Measurements from ENCODE around the gene TSPAN18.

TSPAN18 gene

DNA sequence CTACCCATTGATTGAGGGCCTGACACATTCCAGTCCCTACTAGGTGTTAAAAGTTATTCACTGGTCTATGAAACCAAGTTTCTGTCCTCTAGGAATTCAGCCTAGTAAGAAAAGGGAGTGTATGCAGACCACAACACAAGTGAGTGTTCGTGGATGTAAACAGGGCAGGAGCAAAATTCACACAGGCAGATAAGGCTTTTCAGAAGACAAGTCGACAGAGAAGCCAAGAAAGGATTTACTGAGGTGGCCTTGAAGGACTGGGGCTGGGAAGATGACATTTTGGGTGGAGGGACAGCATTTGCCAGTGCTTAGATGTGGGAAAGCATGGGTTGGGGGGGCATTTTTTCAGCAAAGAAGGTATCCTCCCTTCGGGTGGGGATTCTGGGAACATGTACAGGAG, 76.2 kb downstream of the TSPAN18 start:
- DNase-seq = no peak

DNA sequence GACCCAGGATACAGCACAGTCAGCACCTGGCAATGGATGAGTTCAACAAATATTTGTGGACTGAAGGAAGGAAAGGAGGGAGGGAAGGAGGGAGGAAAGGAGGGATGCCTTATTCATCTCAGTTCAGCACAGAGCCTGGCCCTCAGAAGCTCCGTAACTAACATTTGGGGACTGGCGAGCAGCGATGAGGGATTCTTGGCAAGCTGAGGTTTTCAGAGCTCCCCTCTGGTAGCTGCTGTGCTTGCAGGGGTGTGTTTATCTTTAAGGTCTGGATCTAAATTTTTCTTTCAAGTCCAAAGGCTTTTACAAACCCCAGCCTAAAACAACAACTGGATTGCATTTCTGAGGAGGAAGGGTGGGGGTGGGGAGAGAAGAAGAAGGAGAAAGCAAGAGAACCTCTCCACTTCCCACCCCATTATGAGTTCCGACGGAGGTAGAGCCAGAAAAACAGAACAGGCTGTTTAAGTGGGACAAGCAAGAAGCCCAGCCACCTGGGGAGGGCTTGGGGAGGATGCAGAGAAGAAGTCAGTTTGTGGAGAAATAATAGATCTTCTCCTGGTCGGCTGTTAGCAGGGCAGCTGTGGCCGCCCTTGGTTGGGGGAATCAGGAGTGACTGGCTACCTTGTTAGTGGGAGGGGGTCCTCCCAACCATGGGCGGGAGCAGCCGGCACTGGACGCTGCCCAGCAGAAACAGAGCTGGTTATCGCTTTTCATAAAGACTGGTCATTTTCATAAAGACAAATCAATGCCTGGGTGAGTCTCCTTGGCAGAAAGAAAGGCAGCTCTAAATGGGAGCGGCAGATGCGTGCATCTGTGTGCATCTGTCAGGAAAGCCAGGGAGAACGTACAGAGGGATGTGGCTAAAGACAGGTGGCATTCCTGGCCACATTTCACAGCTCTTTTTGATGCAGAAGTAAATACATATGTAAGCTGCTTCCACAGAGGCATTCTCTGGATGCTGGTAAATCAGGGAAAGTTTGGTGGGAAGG, 78.0 kb downstream of the TSPAN18 start:
- DNase-seq = no peak

DNA sequence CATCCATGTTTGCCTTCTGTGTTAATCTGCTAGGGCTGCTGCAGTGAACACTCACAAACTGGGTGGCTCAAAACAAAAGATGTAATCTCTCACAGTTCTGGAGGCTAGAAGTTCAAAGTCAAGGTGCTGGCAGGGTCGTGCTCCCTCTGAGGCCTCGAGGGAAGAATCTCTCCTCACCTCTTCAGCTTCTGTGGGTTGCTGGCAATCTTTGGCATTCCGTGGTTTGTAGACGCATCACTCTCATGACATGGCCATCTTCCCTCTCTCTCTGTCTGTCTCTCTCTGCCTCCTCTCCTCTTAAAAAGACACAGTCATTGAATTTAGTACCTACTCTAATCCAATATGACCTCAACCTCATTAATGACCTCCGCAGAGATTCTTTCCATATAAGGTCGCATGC, 78.8 kb downstream of the TSPAN18 start:
- no peak for DNase-seq

DNA sequence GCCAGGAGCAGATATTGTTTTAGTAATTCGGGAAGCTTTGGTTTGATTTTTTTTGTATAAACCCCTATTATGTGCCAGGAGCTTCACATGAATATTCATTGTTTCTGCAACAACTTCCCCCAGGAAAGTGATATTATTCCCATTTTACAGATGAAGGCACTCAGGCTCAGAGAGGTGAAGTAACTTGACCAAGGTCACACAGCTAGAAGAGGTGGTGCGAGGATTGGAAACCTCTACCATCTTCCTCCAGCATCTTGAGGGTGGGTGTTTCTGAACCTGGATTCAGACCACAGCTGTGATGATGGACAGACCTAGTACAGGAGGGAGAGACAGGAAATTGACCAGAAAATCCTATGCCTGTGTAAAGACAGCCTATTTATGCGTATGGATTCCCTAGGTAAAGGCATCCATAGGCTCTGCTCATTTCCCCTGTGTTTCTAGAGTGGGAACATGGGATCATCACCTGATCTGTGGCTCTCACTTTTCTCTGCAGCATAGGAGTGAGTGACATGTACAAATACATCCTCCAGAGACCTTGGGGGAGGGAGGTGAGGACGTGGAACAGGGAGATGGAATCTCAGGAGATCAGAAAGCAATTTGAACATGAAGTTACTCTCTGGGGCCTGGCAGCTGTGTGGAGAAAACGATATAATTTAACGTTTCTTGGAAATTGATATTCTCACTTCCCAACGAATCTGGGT, 81.4 kb downstream of the TSPAN18 start:
- no peak for DNase-seq

DNA sequence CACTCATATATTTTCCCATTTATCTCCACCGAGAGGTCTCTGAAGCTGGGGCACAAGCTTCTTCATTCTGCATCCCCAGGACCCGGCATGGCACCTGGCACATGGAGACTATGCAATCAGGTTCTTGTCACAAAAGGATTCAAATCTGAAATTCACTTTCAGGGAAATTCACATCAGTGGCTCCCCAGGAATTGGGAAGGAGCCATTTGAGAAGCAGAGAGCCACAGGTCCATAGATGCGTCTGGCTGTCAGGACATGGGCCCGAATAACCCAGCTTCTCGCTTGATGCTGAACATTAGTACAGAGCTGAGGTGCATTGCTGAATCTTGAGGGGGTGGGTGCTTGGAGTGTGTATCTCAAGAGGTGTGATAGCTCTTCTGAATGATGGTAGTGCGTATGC, 82.5 kb downstream of the TSPAN18 start:
- no peak for DNase-seq

DNA sequence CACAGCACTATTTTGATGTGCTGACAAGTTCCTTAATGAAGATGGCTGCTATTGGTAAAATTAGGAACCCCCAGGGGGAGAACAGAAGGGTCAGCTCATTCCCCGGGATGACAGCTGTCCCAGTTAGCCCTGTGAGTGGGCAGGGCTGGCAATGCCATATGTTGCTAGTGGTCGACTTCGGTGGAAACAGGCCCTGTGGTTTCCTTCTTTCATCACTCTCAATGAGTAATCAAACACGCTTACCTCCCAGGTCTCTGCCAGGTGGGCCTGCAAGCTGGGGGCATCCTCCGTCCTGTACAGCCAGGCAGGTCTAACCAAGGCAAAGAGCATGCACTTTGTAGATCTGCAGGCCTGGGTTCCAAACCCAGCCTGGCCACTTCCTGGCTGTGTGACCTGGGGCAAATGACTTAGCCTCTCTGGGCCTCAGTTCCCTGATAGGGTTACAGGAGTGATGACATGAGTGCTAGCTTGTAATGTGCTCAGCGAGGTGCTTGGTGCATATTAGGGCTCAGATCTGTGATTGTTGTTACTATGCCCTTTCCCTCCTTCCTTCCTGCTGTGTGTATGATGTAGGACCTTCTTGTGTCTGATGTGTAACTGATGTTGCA, 85.2 kb downstream of the TSPAN18 start:
- no peak for DNase-seq

DNA sequence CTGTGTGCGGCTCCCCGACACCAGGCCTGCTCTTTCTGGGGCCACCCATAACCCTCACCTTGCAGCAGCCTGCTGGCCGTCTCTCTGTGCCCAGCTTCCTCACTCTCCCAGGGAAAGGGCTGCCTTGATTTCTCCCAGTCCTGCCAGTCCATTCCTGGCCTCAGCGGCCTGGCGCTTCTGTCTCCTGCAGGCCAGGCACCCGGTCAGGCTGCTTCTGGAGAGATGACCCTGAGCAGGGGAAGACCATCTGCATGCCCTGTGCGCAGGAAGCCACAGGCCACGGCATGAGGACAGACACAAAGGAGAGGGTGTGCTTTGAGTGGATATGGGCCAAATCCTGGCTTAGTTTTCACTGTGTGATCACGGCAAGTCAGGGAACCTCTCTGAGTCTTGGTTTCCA, 86.2 kb downstream of the TSPAN18 start:
- no peak for DNase-seq

DNA sequence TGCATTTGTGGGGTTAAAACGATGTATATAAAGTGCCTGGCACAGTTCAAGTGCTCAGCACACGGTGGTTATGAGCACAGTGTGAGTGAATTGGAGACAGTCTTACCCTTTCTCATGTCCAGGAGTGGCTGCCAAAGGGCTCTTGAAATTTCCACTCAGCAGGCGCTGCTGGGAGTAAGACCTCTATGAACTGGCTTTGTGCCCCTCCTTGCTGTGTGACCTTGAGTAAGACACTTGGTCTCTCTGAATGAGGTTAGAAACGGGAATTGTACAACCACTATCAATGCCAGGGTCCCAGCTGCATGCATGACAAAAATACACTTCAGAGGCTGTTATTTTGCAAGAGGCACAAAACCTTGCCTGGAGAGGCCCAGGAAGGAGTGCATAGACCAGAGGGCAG, 86.6 kb downstream of the TSPAN18 start:
- DNase-seq = no peak

DNA sequence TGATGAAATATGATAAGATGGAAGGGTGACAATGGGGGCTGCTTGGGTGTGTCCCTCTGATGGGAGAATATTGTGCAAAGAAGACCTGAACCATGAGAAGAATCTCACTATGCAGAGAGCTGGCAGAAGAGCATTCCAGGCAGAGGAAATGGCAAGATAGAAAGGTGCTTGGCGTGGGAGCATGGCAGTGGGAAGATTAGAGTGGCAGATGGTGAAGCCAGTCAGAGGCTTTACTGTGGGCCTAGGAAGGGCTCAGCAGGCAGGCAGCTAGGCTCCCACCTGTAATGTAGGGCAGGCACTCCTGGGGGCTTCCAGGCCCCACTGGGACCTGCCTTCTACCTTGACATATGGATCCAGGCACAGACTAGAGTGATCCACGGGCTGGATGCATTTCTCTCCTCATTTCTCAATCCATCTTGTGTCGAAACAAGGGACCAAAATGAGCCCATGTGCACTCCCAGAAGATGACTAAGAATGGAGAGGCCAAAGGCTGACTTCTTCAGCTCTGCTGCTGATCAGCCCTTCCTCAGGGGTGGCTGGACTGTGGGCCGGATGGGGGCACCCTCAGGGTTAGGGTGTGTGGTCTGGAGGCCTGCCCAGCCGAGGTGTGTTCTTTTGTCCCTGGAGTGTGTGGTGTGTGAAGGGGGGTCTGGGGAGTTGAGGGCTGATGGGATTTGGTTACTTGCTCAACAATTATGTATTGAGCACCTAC, 88.3 kb downstream of the TSPAN18 start:
- DNase-seq = no peak

DNA sequence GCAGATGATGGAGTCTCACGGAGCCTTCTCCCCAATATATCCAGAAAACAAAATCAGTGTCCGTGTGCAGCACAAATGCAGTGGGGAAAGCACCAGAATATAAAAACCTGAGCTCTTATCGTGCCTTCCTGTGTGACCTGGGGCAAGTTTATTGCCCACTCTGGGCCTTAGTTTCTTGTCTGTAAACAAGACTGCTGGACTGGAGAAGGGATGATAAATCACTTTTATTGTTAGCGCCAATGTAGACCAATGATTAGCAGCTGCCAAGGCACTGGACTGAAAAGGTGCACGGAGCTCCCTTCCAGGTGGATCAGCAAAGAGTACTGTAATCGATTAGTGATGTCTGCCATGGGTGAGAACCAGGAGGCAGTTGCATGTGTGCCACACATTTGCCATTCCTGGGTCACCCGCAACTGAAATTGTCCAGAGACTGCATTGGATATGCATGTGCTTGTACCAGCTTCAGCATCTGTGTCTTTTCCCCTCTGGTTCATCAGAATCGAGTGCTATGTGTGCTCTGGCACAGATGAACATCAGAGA, 89.2 kb downstream of the TSPAN18 start:
- no peak for DNase-seq

DNA sequence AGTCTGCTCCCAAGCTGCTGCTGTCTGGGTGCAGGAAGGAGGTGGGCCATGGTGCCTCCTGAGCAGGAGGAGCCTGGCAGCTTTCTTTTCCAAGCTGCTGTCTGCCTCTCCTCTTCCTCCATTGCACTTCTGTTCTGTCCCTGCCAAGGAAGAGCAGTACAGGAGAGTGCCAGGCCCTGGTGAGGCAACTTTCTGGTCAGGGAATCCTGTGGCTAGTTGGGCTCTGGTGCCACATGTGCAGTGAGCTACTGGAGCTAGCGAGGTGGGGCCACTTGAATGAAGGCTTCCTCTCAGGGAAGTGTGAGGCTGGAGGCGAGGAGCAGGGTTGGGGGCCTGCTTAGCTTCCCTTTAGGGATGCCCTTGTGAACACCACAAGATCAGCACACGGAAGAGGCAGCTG, 90.0 kb downstream of the TSPAN18 start:
- no peak for DNase-seq

DNA sequence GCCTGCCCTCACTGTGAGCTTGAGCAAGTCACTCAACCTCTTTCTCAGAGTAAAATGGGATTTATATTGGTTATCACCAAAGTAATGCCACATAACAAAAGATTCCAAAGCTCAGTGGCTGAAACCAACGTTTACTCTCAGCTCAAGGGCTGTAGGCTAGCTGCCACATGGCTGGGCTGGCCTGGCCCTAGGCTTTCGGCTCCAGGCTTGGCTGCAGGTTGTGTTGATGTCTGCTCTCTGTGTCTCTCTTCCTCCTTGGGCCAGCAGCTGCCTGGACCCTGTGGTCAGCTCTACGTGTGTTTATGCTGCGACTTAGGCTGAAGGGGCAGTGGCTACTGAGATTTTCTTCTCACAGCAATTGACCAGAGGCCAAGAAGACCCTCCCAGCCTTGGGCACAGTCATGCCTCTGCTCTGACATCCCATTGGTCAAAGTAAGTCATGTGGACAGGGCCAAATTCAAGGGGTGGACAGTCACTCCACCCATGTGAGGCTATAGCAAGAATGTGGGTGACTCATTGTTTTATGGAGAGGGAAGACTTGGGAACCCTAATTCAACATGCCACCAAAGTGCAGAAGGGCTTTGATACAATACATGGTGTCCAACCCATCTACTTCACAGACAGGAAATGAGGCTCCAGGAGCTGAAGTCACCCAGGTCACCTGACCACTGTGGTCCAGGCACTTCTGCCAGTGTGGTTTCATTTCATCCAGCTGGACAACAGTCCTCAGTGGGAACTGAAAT, 90.6 kb downstream of the TSPAN18 start:
- no peak for DNase-seq

DNA sequence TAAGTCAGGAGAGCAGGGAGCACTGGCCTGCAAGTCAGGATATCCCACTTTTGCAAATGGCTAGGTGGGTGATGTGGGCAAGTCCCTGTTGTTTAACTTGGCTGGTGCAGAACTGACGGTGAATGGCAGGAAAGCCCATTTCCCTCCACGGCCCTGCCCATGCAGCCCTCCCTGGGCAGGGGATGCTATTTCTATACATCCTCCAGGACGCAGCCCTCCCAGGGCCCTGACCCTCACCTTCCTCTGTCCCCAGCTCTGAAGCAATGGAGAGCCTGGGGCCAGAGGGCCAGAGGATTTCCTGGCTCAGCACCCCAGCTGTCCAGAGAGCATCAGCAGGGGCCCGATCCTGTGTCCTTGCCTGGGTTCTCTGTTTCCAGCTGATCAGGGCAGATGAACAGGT, 91.3 kb downstream of the TSPAN18 start:
- no peak for DNase-seq

DNA sequence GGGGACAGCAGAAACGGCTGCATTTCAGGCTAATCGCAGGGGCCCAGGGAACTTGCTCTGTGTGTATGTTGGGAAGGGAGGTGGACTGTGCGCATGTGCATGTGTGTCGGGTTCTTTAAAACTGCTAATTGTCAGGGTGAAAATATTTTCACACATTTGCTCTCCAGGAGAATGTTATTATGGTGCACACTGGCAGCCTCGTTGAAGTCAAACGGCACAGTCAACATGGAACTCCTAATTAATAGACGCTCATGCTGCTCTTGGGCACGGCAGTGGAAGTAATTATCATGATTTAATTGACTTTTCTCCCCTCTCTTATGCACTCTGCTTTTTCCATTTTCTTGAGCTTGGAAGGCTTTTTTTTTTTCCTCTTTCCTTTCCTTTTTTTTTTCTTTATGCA, 92.6 kb downstream of the TSPAN18 start:
- no peak for DNase-seq

DNA sequence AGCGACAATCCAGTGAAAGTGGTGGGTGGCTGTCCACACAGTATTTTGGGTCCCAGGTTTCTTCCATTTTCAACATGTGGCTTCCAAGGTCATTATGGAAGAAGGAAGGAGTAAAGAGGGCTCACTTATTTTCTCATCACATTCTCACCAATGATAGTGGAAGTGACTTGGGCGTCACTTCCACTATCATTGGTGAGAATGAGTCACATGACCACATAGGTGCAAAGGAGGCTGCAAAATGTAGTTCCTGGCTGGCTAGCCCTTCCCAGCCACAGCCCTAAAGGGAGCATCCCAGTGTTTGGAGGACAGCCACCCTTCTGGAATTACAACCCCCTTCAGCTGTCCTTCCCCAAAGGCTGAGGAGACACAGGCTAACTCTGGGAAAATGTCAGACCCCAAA, 95.6 kb downstream of the TSPAN18 start:
- no peak for DNase-seq

DNA sequence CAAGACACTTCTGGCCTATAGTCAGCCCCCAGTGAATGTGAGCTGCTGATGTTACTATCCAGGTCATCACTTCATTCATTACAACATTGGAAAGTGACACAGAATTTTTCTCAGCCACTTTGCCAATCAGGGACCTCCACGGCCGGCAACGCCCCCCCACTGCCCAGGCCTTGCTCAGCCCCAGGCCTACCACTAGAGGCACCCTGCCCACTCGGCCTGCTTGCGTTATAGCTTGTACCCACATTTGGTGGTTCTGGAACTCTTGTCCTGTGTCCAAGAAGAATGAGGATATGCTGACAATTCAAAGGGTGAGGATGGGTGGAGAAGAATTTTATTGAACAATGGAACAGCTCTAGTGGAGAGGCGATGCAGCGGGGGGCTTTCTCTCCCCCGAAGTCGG, 96.2 kb downstream of the TSPAN18 start:
- no peak for DNase-seq

DNA sequence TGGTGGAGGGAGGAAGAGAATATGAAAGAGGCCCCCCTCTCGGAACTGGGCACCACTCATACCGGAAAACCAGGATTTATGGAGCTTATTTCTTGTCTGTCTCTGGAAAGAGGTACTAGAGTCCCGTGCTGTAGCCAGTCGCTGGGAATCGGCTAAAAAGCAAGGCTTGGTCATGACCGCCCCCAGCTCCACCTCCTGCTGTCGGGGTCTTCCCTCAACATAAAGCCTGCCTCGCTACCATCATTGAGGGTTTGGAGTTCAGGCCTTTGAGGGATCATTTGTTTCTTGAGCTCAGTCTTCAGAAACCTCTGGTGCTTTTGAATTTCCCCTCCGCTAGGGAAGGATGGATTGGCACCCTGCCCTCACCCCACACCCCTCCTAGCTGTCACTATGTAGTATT, 97.1 kb downstream of the TSPAN18 start:
- no peak for DNase-seq

DNA sequence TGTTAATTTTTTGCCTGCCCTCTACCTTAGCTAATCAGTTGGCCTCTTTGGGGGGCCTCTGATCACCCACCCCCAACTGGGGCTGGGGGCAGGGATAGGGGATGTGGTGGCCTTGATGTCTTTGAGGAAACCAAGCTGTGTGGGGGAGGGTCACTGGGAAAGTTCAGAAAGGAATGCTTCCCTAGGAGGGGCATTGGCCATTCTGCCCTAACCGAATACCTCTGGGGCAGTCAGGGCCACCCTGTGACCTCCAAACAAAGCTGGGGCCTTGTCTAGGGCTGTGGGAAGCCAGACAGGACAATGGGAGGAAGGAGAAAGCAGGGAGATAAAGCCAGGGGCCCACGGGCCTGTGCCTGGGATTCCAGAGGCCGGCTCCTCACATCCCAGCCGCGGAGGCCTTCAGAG, 97.5 kb downstream of the TSPAN18 start:
- no peak for DNase-seq

DNA sequence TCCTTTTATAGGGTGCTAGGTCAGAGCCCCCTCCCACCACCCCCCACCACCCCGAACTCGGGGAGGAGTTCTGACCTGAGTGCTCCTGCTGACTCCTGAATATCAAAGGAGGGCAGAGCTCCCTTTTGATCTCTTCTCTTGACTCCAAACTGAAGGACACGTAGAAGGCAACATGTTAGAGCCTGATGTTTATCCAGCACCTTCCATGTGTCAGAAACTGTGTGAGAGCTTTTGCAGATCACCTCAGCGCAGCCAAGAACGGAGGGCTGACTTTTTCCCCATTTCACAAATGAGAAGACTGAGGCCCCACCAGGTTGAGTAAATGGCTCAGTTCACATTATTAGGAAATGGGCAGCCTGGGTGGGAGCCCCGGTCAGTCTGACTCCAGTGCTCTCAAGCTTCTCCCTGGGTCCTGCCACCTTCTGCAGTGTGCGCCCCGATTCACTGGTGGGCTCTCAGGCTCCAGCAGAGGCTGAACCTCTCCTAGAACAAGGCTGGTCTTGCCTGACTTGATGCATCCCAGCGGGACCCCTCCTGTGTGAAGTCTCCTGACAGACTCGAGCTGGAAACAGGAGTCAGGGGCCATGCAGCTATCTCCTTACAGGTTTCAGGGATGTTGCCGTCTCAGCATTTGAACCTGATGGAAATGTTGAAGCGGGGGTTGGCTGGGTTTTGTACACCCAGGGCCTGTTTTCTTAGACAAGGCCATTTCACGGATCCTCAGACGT, 98.5 kb downstream of the TSPAN18 start:
- no peak for DNase-seq

DNA sequence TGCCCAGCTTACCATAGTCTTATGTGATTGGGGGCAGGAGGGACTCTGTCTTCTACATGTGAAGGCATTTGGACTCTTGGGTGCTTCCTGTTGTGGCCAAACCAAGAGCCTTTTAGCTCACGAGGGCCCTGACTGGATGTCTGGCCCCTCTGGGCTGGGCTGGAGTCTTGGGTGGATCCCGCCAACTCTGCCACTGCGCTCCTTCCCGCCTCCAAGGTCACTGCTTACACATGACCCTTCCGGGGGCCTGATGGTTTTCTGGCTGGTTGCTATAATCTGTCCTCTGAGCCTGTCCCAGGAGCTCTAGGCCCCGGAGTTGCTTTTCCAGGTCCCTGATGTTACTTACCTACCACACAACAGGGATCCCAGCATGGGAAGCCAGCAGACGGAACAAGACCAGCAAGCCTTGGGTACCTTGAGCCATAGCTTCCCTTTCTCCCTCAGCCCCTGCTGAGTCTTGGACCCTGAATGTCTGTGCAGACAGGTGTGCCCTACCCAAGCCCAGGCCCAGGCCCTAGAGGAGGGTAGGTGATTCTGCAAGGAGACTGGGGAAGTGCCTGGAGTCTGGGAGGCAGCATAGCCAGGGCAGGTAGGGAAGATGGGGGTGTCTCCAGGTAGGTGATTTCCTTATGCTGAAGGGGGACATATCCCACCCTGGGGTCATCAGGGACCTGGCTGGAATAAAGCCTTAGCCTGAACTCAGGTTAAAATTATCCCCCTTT, 100.3 kb downstream of the TSPAN18 start:
- DNase-seq = no peak

DNA sequence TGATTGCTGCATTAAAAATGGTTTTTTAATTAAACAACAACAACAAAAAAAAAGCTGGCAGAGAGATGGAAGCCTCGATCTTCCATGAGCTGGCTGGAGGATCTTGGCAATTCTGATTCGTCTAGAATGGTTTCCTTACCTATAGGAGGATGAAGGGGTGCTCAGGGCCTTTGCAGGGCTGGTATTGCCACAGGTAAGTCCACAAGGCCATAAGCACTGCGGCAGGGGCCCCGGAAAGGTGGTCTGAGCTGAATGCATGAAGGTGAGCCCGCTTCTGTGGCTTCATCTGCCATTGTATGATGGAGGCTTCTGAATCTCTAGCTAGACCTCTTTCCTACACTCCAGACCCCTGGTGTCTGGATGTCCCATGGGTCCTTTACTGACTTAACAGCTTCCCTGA, 101.5 kb downstream of the TSPAN18 start:
- no peak for DNase-seq
